A673 (cell line): ENCODE data around the gene CDH6. TPM values are rescaled to one million over a fixed set of nuclear protein-coding genes. Genes with fewer than 3 reads are reported as not detected.

Experiments used
- BruUV-seq: library from RNA; stranded (reverse); fragments of 400-500 nt; replicated peaks from 2 replicates; lab custom pipeline; 2021; lab: Mats Ljungman, UMichigan
- CTCF ChIA-PET: fragments of 300-600 bp; sonication (Branson Sonifier 250); formaldehyde crosslinking; loops from one replicate; lab custom pipeline; 2022; ENCODE audit warnings: antibody characterized with exemption; lab: Charles Lee
- POLR2A ChIA-PET: fragments of 300-600 bp; sonication (Branson Sonifier 250); formaldehyde crosslinking; loops from one replicate; lab custom pipeline; 2022; ENCODE audit warnings: antibody characterized with exemption; ENCODE audit not compliant: low non-redundant PET; lab: Charles Lee
- DNase-seq: peaks from one replicate; pipeline ENCODE4 v3.0.0-alpha.2; 2015; ENCODE audit warnings: low spot score
- H3K27ac ChIP-seq: fragments of 200-600 bp; sonication (generic); 2 replicates; pipeline ENCODE4 v1.5.1; 2016; ENCODE audit warnings: mixed run types, low read depth, mild to moderate bottlenecking, mixed read lengths, antibody characterized with exemption, low read length; ENCODE audit not compliant: poor library complexity, severe bottlenecking
- H3K27me3 ChIP-seq: fragments of 200-600 bp; sonication (generic); replicated peaks from 2 replicates; pipeline ENCODE4 v1.6.1; 2017; ENCODE audit warnings: mixed run types, low read depth, mild to moderate bottlenecking, mixed read lengths, antibody characterized with exemption, low read length; ENCODE audit not compliant: insufficient read depth, poor library complexity
- H3K36me3 ChIP-seq: fragments of 200-600 bp; sonication (generic); 2 replicates; pipeline ENCODE4 v1.6.1; 2016; ENCODE audit warnings: mixed run types, mild to moderate bottlenecking, mixed read lengths, antibody characterized with exemption, low read length; ENCODE audit not compliant: insufficient read depth, poor library complexity, severe bottlenecking
- H3K4me1 ChIP-seq: fragments of 200-600 bp; sonication (generic); 2 replicates; pipeline ENCODE4 v1.6.1; 2017; ENCODE audit warnings: mixed run types, mild to moderate bottlenecking, mixed read lengths, antibody characterized with exemption, low read length; ENCODE audit not compliant: insufficient read depth, poor library complexity, severe bottlenecking
- H3K4me3 ChIP-seq: fragments of 200-600 bp; sonication (generic); 2 replicates; pipeline ENCODE4 v1.5.1; 2016; ENCODE audit warnings: low read depth, mixed run types, mild to moderate bottlenecking, mixed read lengths, low read length; ENCODE audit not compliant: poor library complexity, severe bottlenecking
- H3K9me3 ChIP-seq: fragments of 200-600 bp; sonication (generic); 2 replicates; pipeline ENCODE4 v1.6.1; 2016; ENCODE audit warnings: mixed run types, low read depth, mild to moderate bottlenecking, mixed read lengths, antibody characterized with exemption, low read length; ENCODE audit not compliant: poor library complexity, severe bottlenecking
- EZH2 ChIP-seq: fragments of 200-600 bp; sonication (generic); IDR thresholded peaks from 2 replicates; pipeline ENCODE4 v1.6.1; 2017; ENCODE audit warnings: borderline replicate concordance, low read depth, mild to moderate bottlenecking, mixed read lengths, antibody characterized with exemption, low read length; ENCODE audit not compliant: poor library complexity, severe bottlenecking
- intact Hi-C: fragments of 100-400 bp; cut with micrococcal nuclease; formaldehyde crosslinking; loops from one replicate; pipeline ENCODE4 v1.10.0; 2022; ENCODE audit not compliant: unreplicated experiment
- total RNA-seq: library from RNA; stranded (reverse); gene quantifications from 2 replicates; pipeline ENCODE4 v1.2.3, GENCODE V29; 2021
- TF ChIP-seq, protein P1 (sequence below): fragments of 300-800, 200-600 bp; sonication (generic); conservative IDR thresholded peaks from 2 replicates; pipeline ENCODE4 v1.5.1; 2017; ENCODE audit warnings: low read depth, mild to moderate bottlenecking, antibody characterized with exemption, low read length, moderate library complexity, mixed read lengths

CDH6 gene
- total RNA-seq, 1 experiment from 2014 or later: 3.6 TPM

DNA sequence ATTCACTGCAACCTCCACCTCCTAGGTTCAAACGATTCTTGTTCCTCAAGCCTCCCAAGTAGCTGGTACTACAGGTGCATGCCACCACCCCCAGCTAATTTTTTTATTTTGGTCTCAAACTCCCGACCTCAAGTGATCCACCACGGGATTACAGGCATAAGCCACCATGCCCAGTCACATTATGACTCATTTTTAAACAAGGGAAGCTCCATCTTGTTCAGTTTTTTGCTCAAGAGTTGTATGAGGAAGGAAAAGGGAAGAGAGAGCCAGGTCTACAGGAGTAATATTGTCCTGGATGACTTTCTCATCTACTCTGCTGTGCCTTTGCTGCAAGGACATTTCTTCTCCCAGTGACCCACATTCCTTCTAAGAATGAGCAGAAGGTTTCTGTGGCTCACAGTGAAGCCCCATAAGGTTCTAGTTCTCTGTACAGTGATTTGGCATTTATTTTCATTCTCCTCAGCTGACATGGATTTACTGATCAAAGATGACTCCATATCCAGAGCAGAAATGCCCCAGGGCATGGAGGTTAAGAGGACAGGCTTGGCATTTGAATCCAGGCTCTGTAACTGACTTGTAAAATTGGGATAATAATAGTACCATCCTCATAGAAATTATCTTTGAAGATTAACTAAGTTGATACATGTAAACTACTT is 153.5 kb downstream of the CDH6 start:
- H3K36me3 ChIP-seq: no peaks in the 10 kb centered on the region
- H3K27ac ChIP-seq: no peak overlapping the region
- POLR2A ChIA-PET: no interaction called here
- CTCF ChIA-PET: no interaction called here
- no peak for DNase-seq
- no peaks in the 10 kb centered on the region for H3K9me3 ChIP-seq
- no peaks in the 10 kb centered on the region for H3K27me3 ChIP-seq
- BruUV-seq: no TSS peak
- peaks cover 12% of the 10 kb centered on the region for H3K4me1 ChIP-seq
- intact Hi-C loops: no loop called here
- no peak overlapping the region for H3K4me3 ChIP-seq
- TF ChIP-seq, protein P1, sequence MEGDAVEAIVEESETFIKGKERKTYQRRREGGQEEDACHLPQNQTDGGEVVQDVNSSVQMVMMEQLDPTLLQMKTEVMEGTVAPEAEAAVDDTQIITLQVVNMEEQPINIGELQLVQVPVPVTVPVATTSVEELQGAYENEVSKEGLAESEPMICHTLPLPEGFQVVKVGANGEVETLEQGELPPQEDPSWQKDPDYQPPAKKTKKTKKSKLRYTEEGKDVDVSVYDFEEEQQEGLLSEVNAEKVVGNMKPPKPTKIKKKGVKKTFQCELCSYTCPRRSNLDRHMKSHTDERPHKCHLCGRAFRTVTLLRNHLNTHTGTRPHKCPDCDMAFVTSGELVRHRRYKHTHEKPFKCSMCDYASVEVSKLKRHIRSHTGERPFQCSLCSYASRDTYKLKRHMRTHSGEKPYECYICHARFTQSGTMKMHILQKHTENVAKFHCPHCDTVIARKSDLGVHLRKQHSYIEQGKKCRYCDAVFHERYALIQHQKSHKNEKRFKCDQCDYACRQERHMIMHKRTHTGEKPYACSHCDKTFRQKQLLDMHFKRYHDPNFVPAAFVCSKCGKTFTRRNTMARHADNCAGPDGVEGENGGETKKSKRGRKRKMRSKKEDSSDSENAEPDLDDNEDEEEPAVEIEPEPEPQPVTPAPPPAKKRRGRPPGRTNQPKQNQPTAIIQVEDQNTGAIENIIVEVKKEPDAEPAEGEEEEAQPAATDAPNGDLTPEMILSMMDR: no peak
- no peak for TF ChIP-seq EZH2

DNA sequence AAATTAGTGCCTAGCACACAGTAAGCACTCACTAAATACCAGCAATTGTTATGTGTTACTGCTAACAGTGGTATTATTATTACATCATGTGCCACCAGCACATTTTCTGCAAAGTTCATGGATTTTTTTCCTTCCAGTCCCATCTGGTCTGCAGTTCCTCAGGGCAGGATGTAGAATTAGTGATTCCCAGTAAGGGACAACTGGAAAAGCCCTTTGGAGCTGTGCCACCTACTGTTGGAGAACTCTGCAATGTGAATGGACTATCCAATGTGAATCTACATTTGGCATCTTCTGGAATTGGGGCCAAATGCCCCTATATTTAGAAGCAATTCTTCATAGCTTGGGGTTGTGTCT is 154.0 kb downstream of the CDH6 start:
- no peak overlapping the region for H3K27ac ChIP-seq
- DNase-seq: no peak
- no peak overlapping the region for H3K4me3 ChIP-seq
- CTCF ChIA-PET: no interaction called here
- H3K27me3 ChIP-seq: no peaks in the 10 kb centered on the region
- no peak for TF ChIP-seq EZH2
- TF ChIP-seq, protein P1: no peak
- POLR2A ChIA-PET: no interaction called here
- no TSS peak for BruUV-seq
- no peaks in the 10 kb centered on the region for H3K9me3 ChIP-seq
- peaks cover 12% of the 10 kb centered on the region for H3K4me1 ChIP-seq
- intact Hi-C loops: no loop called here
- H3K36me3 ChIP-seq: no peaks in the 10 kb centered on the region

DNA sequence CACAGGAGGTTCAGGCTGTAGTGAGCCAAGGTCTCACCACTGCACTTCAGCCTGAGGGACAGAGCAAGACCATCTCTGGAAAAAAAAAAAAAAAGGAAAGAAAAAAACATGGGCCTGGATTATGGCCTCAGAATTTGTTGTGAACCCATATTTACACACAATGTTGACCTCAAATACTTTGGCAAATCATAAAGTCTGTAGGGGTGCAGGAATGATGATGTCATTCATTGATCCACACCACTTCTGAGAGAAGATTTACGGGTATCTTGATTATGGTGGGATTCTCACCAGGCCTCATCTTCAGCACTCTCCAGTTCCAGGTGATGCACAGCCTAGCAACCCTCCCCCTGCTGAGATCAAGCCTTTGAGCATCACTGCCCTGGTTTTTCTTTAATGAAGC is 156.9 kb downstream of the CDH6 start:
- no peaks in the 10 kb centered on the region for H3K27me3 ChIP-seq
- no peak for TF ChIP-seq EZH2
- TF ChIP-seq, protein P1: no peak
- H3K4me1 ChIP-seq: peaks cover 9% of the 10 kb centered on the region
- CTCF ChIA-PET: no interaction called here
- DNase-seq: no peak
- intact Hi-C loops: no loop called here
- H3K4me3 ChIP-seq: no peak overlapping the region
- H3K27ac ChIP-seq: no peak overlapping the region
- BruUV-seq: no TSS peak
- H3K9me3 ChIP-seq: no peaks in the 10 kb centered on the region
- POLR2A ChIA-PET: no interaction called here
- no peaks in the 10 kb centered on the region for H3K36me3 ChIP-seq
